SK-N-MC (cell line): ENCODE measurements around the gene ASPG.

Source experiments
- EZH2 ChIP-seq: fragments of 200-600 bp; sonication (generic); IDR thresholded peaks from one replicate; pipeline ENCODE4 v1.6.1; 2017; ENCODE audit warnings: antibody characterized with exemption
- POLR2AphosphoS5 ChIP-seq: IDR thresholded peaks from 2 replicates; pipeline ENCODE4 v1.6.1; 2012; ENCODE audit warnings: mild to moderate bottlenecking, low read depth, low read length, borderline replicate concordance

DNA sequence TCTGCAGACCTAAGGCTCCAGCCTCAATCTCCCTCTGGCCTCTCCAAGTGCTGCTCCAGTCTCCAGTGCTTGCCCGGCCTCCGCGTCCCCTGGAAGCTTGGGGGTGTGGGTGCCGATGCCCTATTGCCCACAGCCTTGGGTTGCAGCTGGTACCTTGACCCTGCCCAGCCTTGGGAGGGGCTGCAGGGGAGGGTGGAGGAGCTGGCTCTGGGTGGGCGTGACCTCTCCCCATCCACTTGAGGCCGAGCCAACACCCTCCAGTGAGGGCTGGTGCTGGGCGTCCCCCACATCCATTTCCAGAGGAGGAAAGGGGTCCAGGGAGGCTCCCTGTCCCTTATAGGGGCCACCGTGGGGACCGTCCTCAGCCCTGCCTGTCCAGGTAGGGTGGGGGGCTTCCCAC lies 77.0 kb downstream of the ASPG start:
- TF ChIP-seq POLR2AphosphoS5, result no peak
- TF ChIP-seq EZH2, result no peak
